ENCODE data around the gene VWA8. TPM values are rescaled to one million over a fixed set of nuclear protein-coding genes. Genes with fewer than 3 reads are reported as not detected.

The VWA8 gene
- total and polyA plus RNA-seq, 4 donors: 7.1 to 50.3 (median 12.4) TPM

GRCh38 chr13:41614671-41615527 lies 346.0 kb downstream of the VWA8 start:
- no peak for TF ChIP-seq ATF3 (IDR thresholded peaks at IDR 0.05)
- TF ChIP-seq REST (IDR thresholded peaks at IDR 0.05): no peak
- no peak for TF ChIP-seq FOXA2 (IDR thresholded peaks at IDR 0.05)
- TF ChIP-seq ZBTB33 (IDR thresholded peaks at IDR 0.05): no peak
- TF ChIP-seq RXRA (IDR thresholded peaks at IDR 0.05): no peak
- no peak overlapping the region for H3K4me3 ChIP-seq (ENCODE audit: low read depth in 1 of 3, low read length in 3 of 3)
- no peaks in the 10 kb centered on the region for H3K9me3 ChIP-seq (ENCODE audit: control insufficient read depth in 4 of 4, low read length in 3 of 4)
- DNase-seq (ENCODE audit: low spot score): no peak
- 95% methylated on average over 7 of the region's 7 CpGs for WGBS
- H3K36me3 ChIP-seq (ENCODE audit: control insufficient read depth in 4 of 4, insufficient read depth in 3 of 4, low read depth in 1 of 4, low read length in 3 of 4): peaks cover 2 to 37% (median 26%) of the 10 kb centered on the region in 4 donors
- H3K4me1 ChIP-seq (ENCODE audit: control insufficient read depth in 4 of 4, insufficient read depth in 4 of 4, low read length in 3 of 4): no peaks in the 10 kb centered on the region
- H3K27ac ChIP-seq (ENCODE audit: low read depth in 1 of 2, low read length in 2 of 2): no peak overlapping the region
- no peaks in the 10 kb centered on the region for H3K27me3 ChIP-seq (ENCODE audit: control insufficient read depth in 4 of 4, insufficient read depth in 4 of 4, low read length in 3 of 4)
- no peak overlapping the region for H3K9ac ChIP-seq (ENCODE audit: low read depth in 1 of 2, low read length in 2 of 2)

GRCh38 chr13:41613984-41614661 lies 346.8 kb downstream of the VWA8 start:
- TF ChIP-seq EGR1 (IDR thresholded peaks at IDR 0.05; ENCODE audit: low read depth in 2 of 2) (no peak), NR2F2 (IDR thresholded peaks at IDR 0.05) (peak; percentile 56)
- DNase-seq (ENCODE audit: low spot score): no peak
- WGBS: 80% methylated on average over 12 of the region's 12 CpGs
- Histone ChIP-seq H3K27ac (ENCODE audit: low read depth in 1 of 2, low read length in 2 of 2) (no peak overlapping the region), H3K36me3 (ENCODE audit: control insufficient read depth in 4 of 4, insufficient read depth in 3 of 4, low read depth in 1 of 4, low read length in 3 of 4) (peaks cover 2 to 41% (median 33%) of the 10 kb centered on the region in 4 donors), H3K4me1 (ENCODE audit: control insufficient read depth in 4 of 4, insufficient read depth in 4 of 4, low read length in 3 of 4) (no peaks in the 10 kb centered on the region), H3K27me3 (ENCODE audit: control insufficient read depth in 4 of 4, insufficient read depth in 4 of 4, low read length in 3 of 4) (no peaks in the 10 kb centered on the region), H3K9me3 (ENCODE audit: control insufficient read depth in 4 of 4, low read length in 3 of 4) (no peaks in the 10 kb centered on the region), H3K4me3 (ENCODE audit: low read depth in 1 of 3, low read length in 3 of 3) (no peak overlapping the region), H3K9ac (ENCODE audit: low read depth in 1 of 2, low read length in 2 of 2) (no peak overlapping the region)

- H3K4me3 ChIP-seq (ENCODE audit: low read depth in 1 of 3, low read length in 3 of 3): no peak overlapping the region
- H3K4me1 ChIP-seq (ENCODE audit: control insufficient read depth in 4 of 4, insufficient read depth in 4 of 4, low read length in 3 of 4): no peaks in the 10 kb centered on the region
- H3K9me3 ChIP-seq (ENCODE audit: control insufficient read depth in 4 of 4, low read length in 3 of 4): no peaks in the 10 kb centered on the region
- no peak for DNase-seq (ENCODE audit: low spot score)
- H3K36me3 ChIP-seq (ENCODE audit: control insufficient read depth in 4 of 4, insufficient read depth in 3 of 4, low read depth in 1 of 4, low read length in 3 of 4): peaks cover 2 to 47% (median 38%) of the 10 kb centered on the region in 4 donors
- TF ChIP-seq SP1 (IDR thresholded peaks at IDR 0.05): no peak
- TF ChIP-seq RXRA (IDR thresholded peaks at IDR 0.05): no peak
- TF ChIP-seq ZBTB33 (IDR thresholded peaks at IDR 0.05): no peak
- TF ChIP-seq MAX (IDR thresholded peaks at IDR 0.05): no peak
- no peak for TF ChIP-seq GABPA (IDR thresholded peaks at IDR 0.05 in 1 of 2, conservative IDR thresholded peaks at IDR 0.05 in 1 of 2)
- no peak for TF ChIP-seq JUND (IDR thresholded peaks at IDR 0.05)
- 98% methylated on average over 1 of the region's 1 CpG for WGBS
- H3K27me3 ChIP-seq (ENCODE audit: control insufficient read depth in 4 of 4, insufficient read depth in 4 of 4, low read length in 3 of 4): no peaks in the 10 kb centered on the region
- no peak overlapping the region for H3K9ac ChIP-seq (ENCODE audit: low read depth in 1 of 2, low read length in 2 of 2)
- H3K27ac ChIP-seq (ENCODE audit: low read depth in 1 of 2, low read length in 2 of 2): no peak overlapping the region
Observed at GRCh38 chr13:41613471-41613870, 347.4 kb downstream of the VWA8 start.
